Measurements from ENCODE around the gene NTNG1.

NTNG1 gene

GRCh38 chr1:107344268-107344760 is 203.5 kb downstream of the NTNG1 start:
- no peak for DNase-seq

- DNase-seq, result no peak
These were observed 204.0 kb downstream of the NTNG1 start for GRCh38 chr1:107344836-107345235.

GRCh38 chr1:107352850-107353249 is 212.0 kb downstream of the NTNG1 start:
- DNase-seq, result no peak

- no peak for DNase-seq
These were observed 216.5 kb downstream of the NTNG1 start for GRCh38 chr1:107357376-107357775.

- DNase-seq, result peak; percentile 83
These were observed 217.9 kb downstream of the NTNG1 start for GRCh38 chr1:107358619-107359327.

GRCh38 chr1:107359472-107360241 is 218.8 kb downstream of the NTNG1 start:
- no peak for DNase-seq

GRCh38 chr1:107362468-107363140 is 221.8 kb downstream of the NTNG1 start:
- DNase-seq, result no peak

- no peak for DNase-seq
These were observed 222.3 kb downstream of the NTNG1 start for GRCh38 chr1:107363154-107363553.

- DNase-seq, result no peak
These were observed 224.8 kb downstream of the NTNG1 start for GRCh38 chr1:107365527-107366240.

- no peak for DNase-seq
These were observed 237.6 kb downstream of the NTNG1 start for GRCh38 chr1:107378426-107378825.

GRCh38 chr1:107378866-107379265 is 238.0 kb downstream of the NTNG1 start:
- DNase-seq, result no peak

GRCh38 chr1:107379826-107380225 is 239.0 kb downstream of the NTNG1 start:
- no peak for DNase-seq

- DNase-seq, result peak; percentile 37
These were observed 248.9 kb downstream of the NTNG1 start for GRCh38 chr1:107389410-107390396.

- no peak for DNase-seq
These were observed 253.5 kb downstream of the NTNG1 start for GRCh38 chr1:107394301-107394700.

GRCh38 chr1:107401704-107402103 is 260.9 kb downstream of the NTNG1 start:
- DNase-seq, result no peak

GRCh38 chr1:107404756-107405155 is 263.9 kb downstream of the NTNG1 start:
- no peak for DNase-seq

- DNase-seq, result no peak
These were observed 264.4 kb downstream of the NTNG1 start for GRCh38 chr1:107405236-107405635.

- DNase-seq, result no peak
These were observed 266.2 kb downstream of the NTNG1 start for GRCh38 chr1:107407011-107407410.

- no peak for DNase-seq
These were observed 272.7 kb downstream of the NTNG1 start for GRCh38 chr1:107413546-107413945.

GRCh38 chr1:107413951-107414350 is 273.1 kb downstream of the NTNG1 start:
- DNase-seq, result no peak

GRCh38 chr1:107414550-107414949 is 273.7 kb downstream of the NTNG1 start:
- DNase-seq, result no peak

- no peak for DNase-seq
These were observed 274.4 kb downstream of the NTNG1 start for GRCh38 chr1:107415241-107415640.

Measured in NCI-H2227 treated with DMSO at 0.1 percent for 48 hours (cell line).